H9 (cell line): ENCODE data around the gene DAPK2. TPM values are rescaled to one million over a fixed set of nuclear protein-coding genes. Genes with fewer than 3 reads are reported as not detected.
A peak's percentile ranks its signal among the peaks of the same experiment; 100 is the strongest.

Experiments
- DNase-seq: peaks from one replicate; pipeline ENCODE4 v3.0.0-alpha.2; 2017
- H2AFZ ChIP-seq: one replicate; pipeline ENCODE4 v1.6.1; 2013; ENCODE audit warnings: mild to moderate bottlenecking, low read length, control low read depth, moderate library complexity
- H2AK5ac ChIP-seq: 2 replicates; pipeline ENCODE4 v1.6.1; 2013; ENCODE audit warnings: low read length, control low read depth, mixed read lengths; ENCODE audit not compliant: insufficient read length
- H2BK120ac ChIP-seq: one replicate; pipeline ENCODE4 v1.6.1; 2013; ENCODE audit warnings: low read depth, mild to moderate bottlenecking, low read length, control low read depth, inconsistent platforms; ENCODE audit not compliant: poor library complexity, severe bottlenecking
- H2BK12ac ChIP-seq: 2 replicates; pipeline ENCODE4 v1.6.1; 2013; ENCODE audit warnings: low read length, control low read depth, mixed read lengths, low read depth; ENCODE audit not compliant: insufficient read length
- H2BK15ac ChIP-seq: 2 replicates; pipeline ENCODE4 v1.6.1; 2013; ENCODE audit warnings: low read depth, low read length, control low read depth
- H2BK20ac ChIP-seq: one replicate; pipeline ENCODE4 v1.6.1; 2013; ENCODE audit warnings: low read depth, mild to moderate bottlenecking, low read length, control low read depth, inconsistent platforms; ENCODE audit not compliant: poor library complexity, severe bottlenecking
- H2BK5ac ChIP-seq: 2 replicates; pipeline ENCODE4 v1.6.1; 2013; ENCODE audit warnings: low read length, control low read depth, mixed read lengths; ENCODE audit not compliant: insufficient read length
- H3K14ac ChIP-seq: 2 replicates; pipeline ENCODE4 v1.6.1; 2013; ENCODE audit warnings: low read length, control low read depth; ENCODE audit not compliant: insufficient read depth
- H3K18ac ChIP-seq: 2 replicates; pipeline ENCODE4 v1.6.1; 2013; ENCODE audit warnings: low read depth, mild to moderate bottlenecking, mixed read lengths, low read length, control low read depth; ENCODE audit not compliant: insufficient read length
- H3K23ac ChIP-seq: 2 replicates; pipeline ENCODE4 v1.6.1; 2013; ENCODE audit warnings: low read length, control low read depth, mixed read lengths, low read depth; ENCODE audit not compliant: insufficient read length
- H3K23me2 ChIP-seq: 2 replicates; pipeline ENCODE4 v1.6.1; 2013; ENCODE audit warnings: low read depth, mild to moderate bottlenecking, mixed read lengths, low read length, control low read depth; ENCODE audit not compliant: insufficient read length, poor library complexity, severe bottlenecking
- H3K27ac ChIP-seq: 2 replicates; pipeline ENCODE4 v1.5.1; 2013; ENCODE audit warnings: low read length, control low read depth, mixed read lengths, low read depth; ENCODE audit not compliant: insufficient read length
- H3K27me3 ChIP-seq: 2 replicates; pipeline ENCODE4 v1.6.1; 2013; ENCODE audit warnings: low read length, control low read depth, inconsistent platforms; ENCODE audit not compliant: insufficient read depth
- H3K4ac ChIP-seq: 2 replicates; pipeline ENCODE4 v1.6.1; 2013; ENCODE audit warnings: low read depth, mild to moderate bottlenecking, control low read depth, inconsistent platforms, low read length, moderate library complexity
- H3K4me1 ChIP-seq: 2 replicates; pipeline ENCODE4 v1.6.1; 2013; ENCODE audit warnings: low read length, control low read depth, inconsistent platforms; ENCODE audit not compliant: insufficient read depth
- H3K4me2 ChIP-seq: 2 replicates; pipeline ENCODE4 v1.6.1; 2013; ENCODE audit warnings: low read length, control low read depth, mixed read lengths; ENCODE audit not compliant: insufficient read length, insufficient read depth
- H3K56ac ChIP-seq: 2 replicates; pipeline ENCODE4 v1.6.1; 2013; ENCODE audit warnings: low read depth, mild to moderate bottlenecking, mixed read lengths, low read length, control low read depth; ENCODE audit not compliant: insufficient read length
- H3K79me1 ChIP-seq: 2 replicates; pipeline ENCODE4 v1.6.1; 2013; ENCODE audit warnings: low read depth, mild to moderate bottlenecking, moderate library complexity, low read length, control low read depth, inconsistent platforms; ENCODE audit not compliant: insufficient read depth, poor library complexity, severe bottlenecking
- H3K79me2 ChIP-seq: 2 replicates; pipeline ENCODE4 v1.6.1; 2013; ENCODE audit warnings: low read length, control low read depth, inconsistent platforms; ENCODE audit not compliant: insufficient read depth
- H3K9ac ChIP-seq: 2 replicates; pipeline ENCODE4 v1.6.1; 2013; ENCODE audit warnings: low read length, control low read depth, mixed read lengths; ENCODE audit not compliant: insufficient read length; ENCODE audit errors: extremely low read depth
- H3K9me3 ChIP-seq: one replicate; pipeline ENCODE4 v1.6.1; 2013; ENCODE audit warnings: low read depth, low read length, inconsistent platforms; ENCODE audit not compliant: control insufficient read depth
- H3T11ph ChIP-seq: one replicate; pipeline ENCODE4 v1.6.1; 2013; ENCODE audit warnings: mild to moderate bottlenecking, low read length, control low read depth, inconsistent platforms
- H4K20me1 ChIP-seq: one replicate; pipeline ENCODE4 v1.6.1; 2013; ENCODE audit not compliant: control insufficient read depth, insufficient read length, insufficient read depth
- H4K5ac ChIP-seq: 2 replicates; pipeline ENCODE4 v1.6.1; 2013; ENCODE audit warnings: low read depth, mild to moderate bottlenecking, mixed read lengths, low read length, control low read depth; ENCODE audit not compliant: insufficient read length
- H4K8ac ChIP-seq: replicated peaks from 2 replicates; pipeline ENCODE4 v1.6.1; 2013; ENCODE audit warnings: low read length, control low read depth, mixed read lengths, low read depth; ENCODE audit not compliant: insufficient read length
- H4K91ac ChIP-seq: 2 replicates; pipeline ENCODE4 v1.6.1; 2013; ENCODE audit warnings: low read depth, mild to moderate bottlenecking, moderate library complexity, mixed read lengths, low read length, control low read depth; ENCODE audit not compliant: insufficient read length
- H3K27ac Mint-ChIP-seq, 3 experiments: 2 replicates in 2 of 3; 3 replicates in 1 of 3; pipeline ENCODE4 v1.8.0; 2020 to 2021; ENCODE audit warnings: mixed read lengths in 3 of 3, mild to moderate bottlenecking in 1 of 3, moderate library complexity in 1 of 3
- H3K27me3 Mint-ChIP-seq: 2 replicates; pipeline ENCODE4 v1.8.0; 2021; ENCODE audit warnings: low read depth, mild to moderate bottlenecking, moderate library complexity, mixed read lengths
- H3K36me3 Mint-ChIP-seq, 3 experiments: 2 replicates in 2 of 3; 3 replicates in 1 of 3; pipeline ENCODE4 v1.8.0; 2020 to 2021; ENCODE audit warnings: low read depth in 3 of 3, mixed read lengths in 3 of 3; ENCODE audit not compliant: insufficient read depth in 1 of 3
- H3K4me1 Mint-ChIP-seq, 2 experiments: 2 replicates each; pipeline ENCODE4 v1.8.0; 2020; ENCODE audit warnings: mixed read lengths in 2 of 2
- H3K4me3 Mint-ChIP-seq, 2 experiments: 2 replicates in 1 of 2; 3 replicates in 1 of 2; pipeline ENCODE4 v1.8.0; 2020 to 2021; ENCODE audit warnings: mild to moderate bottlenecking in 2 of 2, mixed read lengths in 2 of 2, moderate library complexity in 1 of 2
- H3K9me3 Mint-ChIP-seq, 2 experiments: 2 replicates in 1 of 2; 3 replicates in 1 of 2; pipeline ENCODE4 v1.8.0; 2020; ENCODE audit warnings: mild to moderate bottlenecking in 2 of 2, mixed read lengths in 2 of 2, moderate library complexity in 1 of 2
- CTCF ChIP-seq: fragments of 200-600 bp; sonication (generic); conservative IDR thresholded peaks from 3 replicates; pipeline ENCODE4 v1.8.0; 2021; ENCODE audit warnings: antibody characterized with exemption, mild to moderate bottlenecking
- WGBS: extraction: QIAGEN DNeasy Blood & Tissue Kit; methylation state at CpG from one replicate; pipeline ENCODE4 v1.1.7; 2013; ENCODE audit warnings: missing lambda C conversion rate, low lambda C conversion rate, mixed read lengths; ENCODE audit not compliant: insufficient read length; ENCODE audit errors: extremely low coverage; 5-methylcytosine and 5-hydroxymethylcytosine counted together
- total RNA-seq: library from RNA; stranded (reverse); gene quantifications from 2 replicates; pipeline ENCODE4 v1.2.1, GENCODE V29; 2021

DAPK2 gene
- total RNA-seq, 1 experiment from 2014 or later, result 3.5 TPM

GRCh38 chr15:63943829-63944680, 102.2 kb downstream of the DAPK2 start:
- H3T11ph ChIP-seq, result no peak overlapping the region
- H2BK15ac ChIP-seq, result no peak overlapping the region
- peak; percentile 12 for DNase-seq
- H3K27ac ChIP-seq, result no peak overlapping the region
- H3K27me3 ChIP-seq, result no peaks in the 10 kb centered on the region
- no peak overlapping the region for H3K9ac ChIP-seq
- no peak overlapping the region for H2BK12ac ChIP-seq
- H3K36me3 Mint-ChIP-seq, result no peaks in the 10 kb centered on the region; a peak in 1 of 7 replicates
- no CpG with 5 or more reads among the region's 9 CpGs for WGBS
- H3K18ac ChIP-seq, result no peak overlapping the region
- H2AFZ ChIP-seq, result no peak overlapping the region
- H3K79me2 ChIP-seq, result no peaks in the 10 kb centered on the region
- H3K9me3 ChIP-seq, result no peaks in the 10 kb centered on the region
- no peak overlapping the region; a peak in 1 of 7 replicates for H3K27ac Mint-ChIP-seq
- no peak overlapping the region for H3K14ac ChIP-seq
- H2AK5ac ChIP-seq, result no peak overlapping the region
- H2BK5ac ChIP-seq, result no peak overlapping the region
- no peaks in the 10 kb centered on the region; a peak in 1 of 5 replicates for H3K9me3 Mint-ChIP-seq
- H4K8ac ChIP-seq, result no peak overlapping the region
- H3K79me1 ChIP-seq, result no peaks in the 10 kb centered on the region
- no peak overlapping the region for H2BK20ac ChIP-seq
- H3K23me2 ChIP-seq, result no peaks in the 10 kb centered on the region
- no peak overlapping the region for H3K4ac ChIP-seq
- H2BK120ac ChIP-seq, result no peak overlapping the region
- no peak overlapping the region for H3K23ac ChIP-seq
- no peak overlapping the region for H3K4me2 ChIP-seq
- H3K4me1 ChIP-seq, result no peaks in the 10 kb centered on the region
- no peaks in the 10 kb centered on the region for H4K20me1 ChIP-seq
- no peak overlapping the region for H4K91ac ChIP-seq
- TF ChIP-seq CTCF, result no peak
- H3K56ac ChIP-seq, result peak overlapping the region; percentile 35
- H4K5ac ChIP-seq, result no peak overlapping the region
- no peaks in the 10 kb centered on the region; the same call in 1 of the 2 replicates for H3K27me3 Mint-ChIP-seq
- H3K4me1 Mint-ChIP-seq, result peaks cover 9 to 10% of the 10 kb centered on the region in 2 experiments
- H3K4me3 Mint-ChIP-seq, result no peak overlapping the region
